Muscle of back (tissue), 11 donors: ENCODE results near the gene PRPSAP1. TPM values are rescaled to one million over a fixed set of nuclear protein-coding genes. Genes with fewer than 3 reads are reported as not detected.
"Not testable (repeated sequence)": the region's sequence is repeated elsewhere in the genome, so short reads cannot be mapped to it uniquely, and the experiment has no call there.

Source experiments
- DNase-seq, 3 donors: peaks; one replicate each; pipeline versions ENCODE4 v3.0.0 to v3.0.0-alpha.2; 2013
- polyA plus RNA-seq, 10 donors: library from polyadenylated mRNA; unstranded; fragments of 120-200 nt; gene quantifications; one replicate each; pipeline ENCODE4 v1.2.1, GENCODE V29; 2013; ENCODE audit not compliant: insufficient read length in 10 of 10

PRPSAP1 gene
- polyA plus RNA-seq, 10 donors = 29.0 to 51.6 (median 36.0) TPM

DNA sequence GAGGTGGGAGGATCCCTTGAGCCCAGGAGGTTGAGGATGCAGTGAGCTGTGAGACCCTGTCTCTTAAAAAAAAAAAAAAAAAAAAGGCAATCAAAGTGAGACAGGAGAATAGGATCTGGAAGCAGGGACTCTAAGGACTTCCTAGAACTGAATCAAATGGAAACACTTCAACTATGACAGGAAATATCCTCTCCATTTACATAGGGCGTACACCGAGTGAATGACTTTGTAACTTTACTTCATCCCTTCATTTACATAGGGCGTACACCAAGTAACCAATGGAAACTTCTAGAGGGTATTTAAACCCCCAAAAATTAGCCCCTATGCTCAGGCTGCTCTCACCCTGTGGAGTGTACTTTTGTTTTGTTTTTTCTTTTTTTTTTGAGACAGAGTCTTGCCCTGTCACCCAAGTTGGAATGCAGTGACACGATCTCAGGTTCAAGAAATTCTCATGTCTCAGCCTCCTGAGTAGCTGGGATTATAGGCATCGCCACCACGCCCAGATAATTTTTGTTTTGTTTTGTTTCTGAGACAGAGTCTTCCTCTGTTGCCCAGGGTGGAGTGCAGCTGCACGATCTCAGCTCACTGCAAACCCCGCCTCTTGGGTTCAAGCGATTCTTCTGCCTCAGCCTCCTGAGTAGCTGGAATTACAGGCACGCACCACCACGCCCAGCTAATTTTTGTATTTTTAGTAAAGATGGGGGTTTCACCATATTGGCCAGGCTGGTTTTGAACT, 9.6 kb upstream of the PRPSAP1 start:
- DNase-seq = no peak

DNA sequence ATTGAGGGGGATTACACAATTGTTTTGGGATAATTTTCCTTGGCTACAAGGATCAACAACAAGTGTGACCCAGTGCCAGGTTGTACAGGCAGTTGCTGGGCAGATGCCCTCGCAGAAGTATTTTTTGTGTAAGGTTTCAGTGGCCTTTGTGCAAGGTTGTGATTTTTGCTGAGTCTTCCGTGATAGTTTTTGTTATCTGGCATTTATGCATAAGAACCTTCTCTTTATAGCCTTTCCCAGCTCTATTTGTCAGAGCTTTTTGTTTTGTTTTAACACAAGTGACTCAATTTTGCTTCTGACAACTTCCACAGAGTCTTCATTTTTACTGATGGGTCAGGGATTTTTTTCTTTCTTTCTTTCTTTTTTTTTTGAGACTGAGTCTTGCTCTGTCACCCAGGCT, 6.7 kb upstream of the PRPSAP1 start:
- no peak for DNase-seq

DNA sequence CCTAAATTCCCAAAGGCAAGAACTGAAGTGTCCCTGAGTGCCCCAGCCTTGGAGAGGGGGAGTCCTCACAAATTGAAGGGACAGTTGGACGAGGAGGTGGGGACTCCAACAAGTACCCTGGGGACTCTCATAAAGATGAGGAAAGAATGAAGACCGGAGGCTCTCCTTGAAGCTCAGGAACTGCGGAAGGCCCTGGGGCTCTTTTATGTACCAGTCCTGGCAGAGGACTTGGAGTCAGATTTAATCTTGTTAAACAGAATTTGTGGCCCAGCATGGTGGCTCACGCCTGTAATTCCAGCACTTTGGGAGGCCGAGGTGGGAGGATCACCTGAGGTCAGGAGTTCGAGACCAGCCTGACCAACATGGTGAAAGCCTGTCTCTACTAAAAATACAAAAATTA, 6.1 kb upstream of the PRPSAP1 start:
- DNase-seq = not testable (repeated sequence)

DNA sequence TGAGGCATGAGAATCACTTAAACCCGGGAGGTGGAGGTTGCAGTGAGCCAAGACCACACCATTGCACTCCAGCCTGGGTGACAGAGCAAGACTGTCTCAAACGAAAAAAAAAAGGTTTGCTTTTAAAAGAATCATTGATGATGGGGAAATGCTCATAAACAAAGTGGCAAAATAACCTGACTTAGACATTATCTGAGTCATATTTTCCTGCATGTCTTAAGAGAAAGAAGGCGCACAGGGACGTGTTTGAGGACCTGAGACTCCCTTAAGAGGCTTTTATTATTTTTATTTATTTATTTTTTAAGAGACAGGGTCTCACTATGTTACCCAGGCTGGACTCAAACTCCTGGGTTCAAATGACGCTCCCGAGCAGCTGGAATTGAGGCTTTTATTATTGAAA, 5.7 kb upstream of the PRPSAP1 start:
- DNase-seq = no peak

DNA sequence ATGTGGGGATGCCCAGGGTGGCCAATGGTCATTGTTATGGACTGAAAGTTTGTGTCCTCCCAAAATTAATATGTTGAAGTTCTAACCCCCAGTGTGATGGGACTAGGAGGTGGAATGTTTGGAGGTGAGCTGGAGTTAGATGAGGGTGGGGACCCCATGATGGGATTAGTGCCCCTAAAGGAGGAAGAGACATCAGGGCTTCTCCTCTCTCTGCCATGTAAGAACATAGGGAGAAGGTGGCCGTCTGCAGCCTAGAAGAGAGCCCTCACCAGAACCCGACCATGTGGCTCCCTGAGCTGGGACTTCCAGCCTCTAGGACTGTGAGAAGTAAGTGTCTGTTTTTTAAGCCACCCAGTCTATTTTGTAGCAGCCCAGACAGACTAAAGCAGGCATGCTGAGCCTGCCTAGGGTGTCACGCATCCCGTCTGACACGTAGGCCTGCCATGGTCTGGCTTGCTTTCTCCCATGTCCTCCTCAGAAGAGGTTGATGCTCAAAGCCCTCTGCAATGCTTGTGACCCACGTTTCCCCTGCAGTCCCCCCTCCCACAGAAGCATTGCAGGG, 4.0 kb upstream of the PRPSAP1 start:
- DNase-seq = no peak

DNA sequence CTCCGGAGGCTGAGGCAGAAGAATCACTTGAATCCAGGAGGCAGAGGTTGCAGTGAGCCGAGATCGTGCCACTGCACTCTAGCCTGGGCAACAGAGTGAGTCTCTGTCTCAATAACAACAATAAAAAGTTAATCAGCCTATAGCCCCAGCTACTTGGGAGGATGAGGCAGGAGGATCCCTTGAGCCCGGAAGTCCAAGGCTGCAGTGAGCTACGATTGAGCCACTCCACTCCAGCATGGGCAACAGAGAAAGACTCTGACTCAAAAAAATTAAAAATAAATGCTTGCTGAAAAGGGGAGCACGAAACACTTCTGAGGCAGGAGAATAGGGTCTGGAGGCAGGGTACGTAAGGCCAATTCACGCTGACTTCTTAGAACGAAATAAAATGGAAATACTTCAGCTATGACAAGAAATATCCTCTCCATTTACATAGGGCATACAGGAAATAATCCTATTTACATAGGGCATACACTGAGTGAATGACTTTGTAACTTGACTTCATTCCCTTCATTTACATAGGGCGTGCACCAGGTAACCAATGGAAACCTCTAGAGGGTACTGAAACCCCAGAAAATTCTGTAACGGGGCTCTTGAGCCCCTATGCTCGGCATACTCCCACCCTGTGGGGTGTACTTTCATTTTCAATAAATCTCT, 3.2 kb upstream of the PRPSAP1 start:
- DNase-seq = no peak

DNA sequence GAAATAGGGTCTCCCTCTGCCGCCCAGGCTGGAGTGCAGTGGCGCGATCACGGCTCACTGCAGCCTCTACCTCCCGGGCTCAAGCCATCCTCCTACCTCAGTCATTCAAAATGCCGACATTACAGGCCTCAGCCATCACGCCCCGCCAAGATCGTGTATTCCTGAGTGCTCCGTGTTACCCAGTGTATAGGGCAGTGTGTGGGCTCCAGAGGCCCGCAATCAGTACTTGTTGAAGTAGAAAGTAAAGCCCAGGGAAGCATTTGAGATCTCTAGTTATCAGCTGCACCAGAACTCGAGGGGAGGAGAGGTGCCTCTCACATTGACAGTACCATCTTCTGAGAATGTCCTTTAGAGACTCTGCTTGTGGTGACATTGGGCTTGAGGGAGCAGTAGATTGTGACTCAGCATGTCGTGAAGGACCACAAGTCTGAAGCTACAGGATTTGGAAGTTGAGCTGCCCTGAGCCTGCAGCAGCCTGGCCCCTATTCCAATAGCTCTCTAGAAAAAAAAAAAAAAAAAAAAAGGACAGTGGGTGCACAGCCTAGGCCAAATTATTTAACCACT, 1.1 kb upstream of the PRPSAP1 start:
- DNase-seq = peak in 1 of 3 donors; percentile 26

DNA sequence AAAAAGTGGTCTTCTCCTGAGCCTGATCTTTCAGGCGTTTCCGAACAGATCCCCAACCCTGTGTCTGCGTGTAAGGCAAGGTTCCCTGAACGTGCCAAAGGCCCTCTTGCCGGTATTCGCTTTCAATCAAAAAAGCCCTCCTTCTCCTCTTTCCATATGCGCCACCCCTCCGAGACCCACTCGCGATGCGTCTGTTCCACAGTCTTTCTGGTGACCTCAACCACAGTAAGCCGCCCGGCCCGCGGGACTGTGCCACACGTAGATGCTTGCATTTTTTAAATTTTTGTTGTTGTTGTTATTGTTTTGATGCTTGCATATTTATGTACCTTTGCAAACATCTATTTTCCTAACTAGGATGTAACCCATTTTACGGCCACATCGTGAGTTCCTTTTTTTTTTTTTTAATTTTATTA, 607 bp upstream of the PRPSAP1 start:
- no peak for DNase-seq

DNA sequence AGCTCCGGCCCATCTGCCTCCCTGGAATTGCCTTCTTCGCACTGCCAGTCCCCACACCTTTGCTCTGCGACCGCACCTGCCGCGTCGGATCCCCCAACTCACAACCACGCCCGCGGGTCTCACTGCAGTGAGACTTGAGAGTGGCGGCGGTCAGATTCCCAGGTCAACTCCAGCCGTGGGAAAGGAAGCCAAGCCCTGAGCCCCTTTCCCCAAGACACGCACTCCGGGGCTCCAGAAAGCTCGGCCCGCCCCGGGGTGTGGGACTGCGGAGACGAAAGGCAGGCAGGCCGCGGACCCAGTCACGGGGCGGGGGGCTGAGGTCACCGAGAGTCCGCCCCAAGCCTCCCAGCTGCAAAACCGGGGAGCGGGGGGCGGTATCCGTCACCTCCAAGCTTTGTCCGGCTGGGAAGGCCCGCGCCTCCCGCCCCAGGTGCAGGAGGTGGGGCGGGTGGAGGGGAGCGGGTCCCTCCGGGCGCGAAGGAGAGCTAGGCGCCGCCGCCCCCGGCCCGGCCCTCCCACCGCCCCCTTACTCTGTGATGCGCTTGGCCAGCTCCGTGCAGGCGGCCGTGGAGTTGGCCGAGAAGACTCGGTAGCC, 615 bp downstream of the PRPSAP1 start:
- DNase-seq = no peak

DNA sequence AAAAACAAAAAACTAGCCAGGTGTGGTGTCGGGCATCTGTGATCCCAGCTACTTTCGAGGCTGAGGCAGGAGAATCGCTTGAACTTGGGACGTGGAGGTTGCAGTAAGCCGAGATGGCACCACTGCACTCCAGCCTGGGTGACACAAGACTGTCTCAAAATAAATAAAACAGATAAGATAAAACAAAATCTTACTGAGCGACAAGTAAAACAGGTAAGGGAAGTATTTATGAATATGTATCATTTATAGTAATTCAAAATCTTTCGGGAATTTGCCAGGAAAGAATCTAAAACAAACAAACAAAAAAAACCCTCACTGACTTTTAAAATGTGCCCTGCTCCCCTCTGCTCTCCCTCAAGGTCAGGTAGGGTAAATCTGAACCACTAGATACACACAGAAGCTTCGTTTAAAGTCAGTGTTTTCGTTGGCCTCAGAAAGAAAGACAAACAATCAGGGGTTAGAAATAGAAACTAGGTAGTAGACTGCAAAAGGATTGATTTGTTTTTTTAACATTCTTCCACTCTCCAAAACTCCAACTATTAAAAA, 2.1 kb downstream of the PRPSAP1 start:
- DNase-seq = no peak

DNA sequence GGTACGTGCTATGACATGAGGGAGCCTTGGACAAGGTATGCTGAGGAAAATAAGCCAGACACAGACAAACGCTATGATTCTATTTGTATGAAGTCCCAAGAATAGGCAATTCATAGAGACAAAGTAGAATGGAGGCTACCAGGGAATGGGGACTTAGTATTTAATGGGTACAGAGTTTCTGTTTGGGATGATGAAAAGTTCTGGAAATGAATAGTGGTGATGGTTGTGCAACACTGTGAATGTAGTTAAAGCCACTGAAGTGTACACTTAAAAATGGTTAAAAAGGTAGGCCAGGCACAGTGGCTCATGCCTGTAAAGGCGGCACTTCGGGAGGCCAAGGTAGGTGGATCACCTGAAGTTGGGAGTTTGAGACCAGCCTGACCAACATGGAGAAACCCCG, 3.3 kb downstream of the PRPSAP1 start:
- DNase-seq = no peak

DNA sequence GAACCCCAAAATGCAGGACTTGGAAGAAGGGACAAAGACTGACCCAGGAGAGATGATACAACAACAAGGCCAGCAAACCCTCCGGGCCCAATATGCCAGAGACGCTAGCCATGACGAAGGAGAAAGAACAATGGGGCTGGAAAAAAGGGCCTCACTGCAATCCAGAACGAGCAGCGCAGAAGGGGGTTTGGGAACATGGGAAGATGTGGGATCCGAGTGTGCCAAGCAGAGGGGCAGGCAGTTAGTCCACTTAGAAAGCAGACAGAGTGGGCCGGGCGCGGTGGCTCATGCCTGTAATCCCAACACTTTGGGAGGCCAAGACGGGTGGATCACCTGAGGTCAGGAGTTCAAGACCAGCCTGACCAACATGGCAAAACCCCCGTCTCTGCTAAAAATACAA, 6.8 kb downstream of the PRPSAP1 start:
- not testable (repeated sequence) for DNase-seq

DNA sequence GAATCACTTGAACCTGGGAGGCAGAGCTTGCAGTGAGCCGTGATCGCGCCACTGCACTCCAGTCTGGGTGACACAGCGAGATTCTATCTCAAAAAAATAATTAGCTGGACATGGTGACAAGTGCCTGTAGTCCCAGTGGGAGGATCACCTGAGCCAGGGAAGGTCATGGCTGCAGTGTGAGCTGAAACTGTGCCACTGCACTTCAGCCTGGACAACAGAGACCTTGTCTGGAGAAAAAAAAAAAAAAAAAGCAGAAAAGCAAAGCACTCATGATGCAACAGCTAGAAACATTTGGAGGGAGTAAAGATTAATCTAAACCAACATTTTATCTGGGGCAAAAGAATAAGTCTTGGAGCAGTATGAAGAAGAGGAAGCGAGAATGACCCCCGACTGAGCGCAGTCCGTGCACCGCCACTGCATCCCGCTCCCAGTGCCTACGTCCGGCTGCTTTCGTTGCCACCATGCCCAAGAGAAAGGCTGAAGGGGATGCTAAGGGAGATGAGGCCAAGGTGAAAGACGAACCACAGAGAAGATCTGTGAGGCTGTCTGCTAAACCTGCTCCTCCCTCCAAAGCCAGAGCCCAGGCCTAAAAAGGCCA, 8.2 kb downstream of the PRPSAP1 start:
- DNase-seq = no peak

DNA sequence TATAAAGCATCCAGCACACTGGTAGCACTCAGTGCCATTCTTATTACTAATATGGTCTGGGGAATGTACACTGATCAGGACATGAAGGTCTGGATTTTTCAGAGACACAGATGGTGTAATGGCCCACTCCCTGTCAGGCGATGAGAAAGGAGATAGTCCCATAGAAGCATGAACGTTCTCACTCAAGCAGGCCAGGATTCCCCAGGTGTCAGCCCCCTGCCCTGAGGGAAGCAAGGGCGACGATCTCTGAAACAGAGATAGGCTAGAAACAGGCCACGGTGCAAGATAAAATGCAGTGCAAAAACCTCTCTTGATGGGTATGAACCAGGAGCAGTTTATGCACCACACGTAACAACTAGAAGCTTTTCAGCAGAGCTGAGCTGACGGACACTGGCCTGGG, 10.6 kb downstream of the PRPSAP1 start:
- no peak for DNase-seq

DNA sequence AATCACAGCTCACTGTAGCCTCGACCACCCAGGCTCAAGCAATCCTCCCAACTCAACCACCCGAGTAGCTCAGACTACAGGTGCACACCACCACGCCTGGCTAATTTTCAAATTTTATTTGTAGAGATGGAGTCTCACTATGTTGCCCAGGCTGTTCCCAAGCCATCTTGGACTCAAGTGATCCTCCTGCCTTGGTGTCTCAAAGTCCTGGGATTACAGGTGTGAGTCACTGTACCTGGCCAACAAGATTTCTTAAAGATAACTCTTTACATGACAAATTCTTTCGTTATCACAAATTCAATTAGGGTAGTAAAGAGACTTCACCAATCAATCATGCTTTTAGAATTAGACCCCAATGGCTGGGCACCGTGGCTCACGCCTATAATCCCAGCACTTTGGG, 12.4 kb downstream of the PRPSAP1 start:
- DNase-seq = no peak

DNA sequence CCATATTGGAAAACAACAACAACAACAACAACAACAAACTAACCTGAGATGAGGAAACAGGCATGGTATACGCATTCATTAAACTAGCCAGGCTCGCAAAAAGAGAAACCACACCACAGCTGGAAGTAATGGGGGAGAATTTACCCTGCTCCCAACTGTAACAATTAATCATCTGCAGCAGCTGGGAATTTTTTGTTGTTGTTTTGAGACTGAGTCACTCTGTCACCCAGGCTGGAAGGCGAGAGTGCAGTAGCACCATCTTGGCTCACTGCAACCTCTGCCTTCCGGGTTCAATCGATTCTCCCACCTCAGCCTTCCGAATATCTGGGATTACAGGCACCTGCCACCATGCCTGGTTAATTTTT, 16.3 kb downstream of the PRPSAP1 start:
- DNase-seq = peak in 1 of 3 donors; percentile 9

DNA sequence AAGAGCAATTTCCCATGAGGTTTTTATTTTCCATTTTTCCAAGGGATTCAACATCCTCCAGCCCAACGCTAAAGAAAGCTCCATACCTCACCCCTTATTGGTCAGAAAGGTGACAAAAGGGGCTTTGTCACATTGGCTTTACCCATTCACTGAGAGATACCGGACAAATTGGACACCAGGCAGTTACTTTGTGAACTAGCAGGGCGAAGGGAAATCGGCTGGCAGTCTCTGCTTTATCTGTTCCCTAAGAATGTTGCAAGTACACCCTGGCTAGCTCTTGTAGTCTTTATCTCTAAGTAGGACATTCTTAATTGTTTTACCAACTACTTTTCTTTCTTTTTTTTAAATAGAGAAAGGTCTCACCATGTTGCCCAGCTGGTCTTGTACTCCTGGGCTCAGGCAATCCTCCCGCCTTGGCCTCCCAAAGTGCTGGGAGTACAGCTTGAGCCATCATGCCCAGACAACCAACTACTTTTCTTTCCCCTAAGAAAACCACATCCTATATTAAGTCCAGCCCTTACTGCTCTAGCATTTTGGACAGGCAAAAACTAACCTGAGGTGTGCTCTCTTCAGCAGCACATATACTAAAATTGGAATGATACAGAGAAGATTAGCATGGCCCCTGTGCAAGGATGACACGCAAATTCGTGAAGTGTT, 16.8 kb downstream of the PRPSAP1 start:
- DNase-seq = no peak

DNA sequence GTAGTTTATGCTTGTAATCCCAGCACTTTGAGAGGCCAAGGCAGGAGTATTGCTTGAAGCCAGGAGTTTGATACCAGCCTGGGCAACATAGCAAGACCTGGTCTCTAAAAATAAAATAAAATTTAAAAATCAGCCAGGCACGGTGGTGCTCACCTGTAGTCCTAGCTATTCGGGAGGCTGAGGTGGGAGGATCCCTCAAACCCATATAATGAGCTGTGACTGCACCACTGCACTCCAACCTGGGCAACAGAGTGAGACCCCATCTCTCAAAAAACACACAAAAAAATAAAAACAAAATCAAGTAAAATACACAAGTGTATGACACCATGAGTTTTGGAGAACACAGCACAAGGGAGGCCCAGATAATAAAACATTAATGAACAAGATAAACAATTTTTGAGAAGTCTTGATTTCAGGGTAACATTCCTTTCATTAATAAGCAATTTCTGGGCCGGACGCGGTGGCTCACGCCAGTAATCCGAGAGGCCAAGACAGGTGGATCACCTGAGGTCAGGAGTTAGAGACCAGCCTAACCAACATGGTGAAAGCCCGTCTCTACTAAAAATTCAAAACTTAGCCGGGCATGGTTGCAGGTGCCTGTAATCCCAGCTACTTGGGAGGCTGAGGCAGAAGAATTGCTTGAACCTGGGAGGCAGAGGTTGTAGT, 17.9 kb downstream of the PRPSAP1 start:
- DNase-seq = no peak

DNA sequence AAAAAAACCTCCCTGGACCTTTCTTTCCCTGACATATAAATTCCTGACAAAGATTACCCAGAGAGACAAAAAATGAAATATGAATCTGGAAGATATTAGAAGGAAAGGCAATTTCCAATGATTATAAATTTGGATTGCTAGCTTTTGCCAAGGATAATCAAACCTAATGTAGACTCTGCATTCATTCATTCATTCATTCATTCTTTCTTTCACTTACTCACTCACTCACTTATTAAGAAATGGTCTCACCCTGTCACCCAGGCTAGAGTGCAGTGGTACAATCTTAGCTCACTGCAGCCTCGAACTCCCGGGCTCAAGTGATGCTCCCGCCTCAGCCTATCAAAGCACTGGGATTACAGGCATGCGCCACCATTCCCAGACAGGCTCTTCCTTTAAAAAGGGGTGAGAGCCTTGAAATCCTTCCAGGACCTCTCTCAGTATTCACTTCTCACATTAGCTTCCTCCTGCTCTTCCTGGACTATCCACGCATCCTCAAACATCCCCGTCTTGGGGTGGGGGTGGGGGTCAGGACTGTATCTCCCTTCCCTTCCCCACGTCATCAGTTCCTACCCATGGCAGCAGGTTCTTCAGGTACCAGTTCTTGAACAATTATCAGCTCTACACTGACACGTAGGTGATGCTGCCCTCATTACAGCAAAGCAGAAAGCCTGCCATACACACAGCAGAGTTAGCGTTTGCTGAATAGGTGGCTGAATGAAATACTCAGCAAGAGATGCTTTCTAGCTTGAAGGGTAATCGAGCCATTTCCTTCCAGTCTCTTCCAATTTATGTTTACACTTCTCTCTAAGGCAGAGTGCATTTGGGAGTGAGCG, 19.8 kb downstream of the PRPSAP1 start:
- no peak for DNase-seq

DNA sequence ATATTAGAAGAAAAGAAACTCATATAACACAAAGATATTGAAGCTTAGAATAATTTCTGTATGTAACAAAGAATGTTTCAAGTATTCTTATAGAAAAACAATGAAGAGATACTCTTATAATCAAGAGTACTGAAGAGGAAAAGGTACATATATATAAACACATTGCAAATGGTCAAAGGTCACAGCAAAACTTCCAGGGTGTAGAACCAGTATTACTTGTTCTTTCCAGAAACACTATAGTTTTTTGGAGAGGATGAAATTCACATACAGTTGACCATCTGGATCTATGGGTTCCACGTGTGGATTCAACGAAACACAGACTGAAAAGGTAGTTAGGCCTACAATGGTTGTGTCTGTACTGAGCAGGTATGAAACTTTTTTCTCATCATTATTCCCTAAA, 22.6 kb downstream of the PRPSAP1 start:
- DNase-seq = no peak
